ENCODE results near the gene CD276.

CD276 gene

GRCh38 chr15:73753250-73754130, 69.3 kb downstream of the CD276 start, which contains the start of gene INSYN1:
TSS of gene INSYN1 (minus strand) at chr15:73753351. CDS start at chr15:73751130, 2,221 bp downstream.
- H3K9me3 Mint-ChIP-seq: no peaks in the 10 kb centered on the region
- H3K4me3 Mint-ChIP-seq: no peak within 1 kb of the TSS
- H3K36me3 Mint-ChIP-seq (ENCODE audit: low read depth): no peaks in the 10 kb centered on the region
- H3K4me1 Mint-ChIP-seq (ENCODE audit: low read depth): no peaks in the 10 kb centered on the region
- no peak within 1 kb of the TSS for H3K27ac Mint-ChIP-seq
- peaks cover 61% of the 10 kb centered on the region for H3K27me3 Mint-ChIP-seq (ENCODE audit: low read depth)

- Mint-ChIP-seq H3K9me3 (no peaks in the 10 kb centered on the region), H3K27me3 (ENCODE audit: low read depth) (peaks cover 51% of the 10 kb centered on the region), H3K4me3 (no peak overlapping the region), H3K36me3 (ENCODE audit: low read depth) (no peaks in the 10 kb centered on the region), H3K4me1 (ENCODE audit: low read depth) (no peaks in the 10 kb centered on the region), H3K27ac (no peak overlapping the region)
Observed at GRCh38 chr15:73754461-73754860, 70.3 kb downstream of the CD276 start.

GRCh38 chr15:73755481-73755880, 71.3 kb downstream of the CD276 start:
- Mint-ChIP-seq H3K27me3 (ENCODE audit: low read depth) (peaks cover 41% of the 10 kb centered on the region), H3K4me3 (no peak overlapping the region), H3K27ac (no peak overlapping the region), H3K9me3 (no peaks in the 10 kb centered on the region), H3K4me1 (ENCODE audit: low read depth) (no peaks in the 10 kb centered on the region), H3K36me3 (ENCODE audit: low read depth) (no peaks in the 10 kb centered on the region)

GRCh38 chr15:73755946-73756345, 71.8 kb downstream of the CD276 start:
- no peak overlapping the region for H3K27ac Mint-ChIP-seq
- H3K4me3 Mint-ChIP-seq: no peak overlapping the region
- H3K27me3 Mint-ChIP-seq (ENCODE audit: low read depth): peaks cover 36% of the 10 kb centered on the region
- no peaks in the 10 kb centered on the region for H3K4me1 Mint-ChIP-seq (ENCODE audit: low read depth)
- no peaks in the 10 kb centered on the region for H3K9me3 Mint-ChIP-seq
- no peaks in the 10 kb centered on the region for H3K36me3 Mint-ChIP-seq (ENCODE audit: low read depth)

- H3K9me3 Mint-ChIP-seq: no peaks in the 10 kb centered on the region
- no peak overlapping the region for H3K4me3 Mint-ChIP-seq
- no peak overlapping the region for H3K27ac Mint-ChIP-seq
- no peaks in the 10 kb centered on the region for H3K36me3 Mint-ChIP-seq (ENCODE audit: low read depth)
- no peaks in the 10 kb centered on the region for H3K4me1 Mint-ChIP-seq (ENCODE audit: low read depth)
- peaks cover 34% of the 10 kb centered on the region for H3K27me3 Mint-ChIP-seq (ENCODE audit: low read depth)
Observed at GRCh38 chr15:73756390-73756789, 72.2 kb downstream of the CD276 start.

- H3K4me1 Mint-ChIP-seq (ENCODE audit: low read depth): no peaks in the 10 kb centered on the region
- no peaks in the 10 kb centered on the region for H3K36me3 Mint-ChIP-seq (ENCODE audit: low read depth)
- H3K4me3 Mint-ChIP-seq: no peak overlapping the region
- H3K27ac Mint-ChIP-seq: no peak overlapping the region
- H3K27me3 Mint-ChIP-seq (ENCODE audit: low read depth): peaks cover 31% of the 10 kb centered on the region
- no peaks in the 10 kb centered on the region for H3K9me3 Mint-ChIP-seq
Observed at GRCh38 chr15:73756947-73757513, 72.8 kb downstream of the CD276 start.

GRCh38 chr15:73757571-73757970, 73.4 kb downstream of the CD276 start:
- Mint-ChIP-seq H3K27me3 (ENCODE audit: low read depth) (peaks cover 31% of the 10 kb centered on the region), H3K27ac (no peak overlapping the region), H3K36me3 (ENCODE audit: low read depth) (no peaks in the 10 kb centered on the region), H3K4me1 (ENCODE audit: low read depth) (no peaks in the 10 kb centered on the region), H3K9me3 (no peaks in the 10 kb centered on the region), H3K4me3 (no peak overlapping the region)

- H3K4me3 Mint-ChIP-seq: no peak overlapping the region
- no peak overlapping the region for H3K27ac Mint-ChIP-seq
- peaks cover 31% of the 10 kb centered on the region for H3K27me3 Mint-ChIP-seq (ENCODE audit: low read depth)
- H3K4me1 Mint-ChIP-seq (ENCODE audit: low read depth): no peaks in the 10 kb centered on the region
- no peaks in the 10 kb centered on the region for H3K36me3 Mint-ChIP-seq (ENCODE audit: low read depth)
- H3K9me3 Mint-ChIP-seq: no peaks in the 10 kb centered on the region
Observed at GRCh38 chr15:73758461-73758860, 74.3 kb downstream of the CD276 start.

GRCh38 chr15:73760330-73761329, 76.4 kb downstream of the CD276 start:
- Mint-ChIP-seq H3K27ac (no peak overlapping the region), H3K36me3 (ENCODE audit: low read depth) (no peaks in the 10 kb centered on the region), H3K4me3 (no peak overlapping the region), H3K9me3 (no peaks in the 10 kb centered on the region), H3K27me3 (ENCODE audit: low read depth) (peaks cover 14% of the 10 kb centered on the region), H3K4me1 (ENCODE audit: low read depth) (no peaks in the 10 kb centered on the region)

GRCh38 chr15:73763931-73764330, 79.7 kb downstream of the CD276 start:
- H3K9me3 Mint-ChIP-seq: no peaks in the 10 kb centered on the region
- H3K36me3 Mint-ChIP-seq (ENCODE audit: low read depth): no peaks in the 10 kb centered on the region
- no peaks in the 10 kb centered on the region for H3K4me1 Mint-ChIP-seq (ENCODE audit: low read depth)
- H3K4me3 Mint-ChIP-seq: no peak overlapping the region
- H3K27me3 Mint-ChIP-seq (ENCODE audit: low read depth): peaks cover 13% of the 10 kb centered on the region
- no peak overlapping the region for H3K27ac Mint-ChIP-seq
